ENCODE measurements around the gene DDX56.
A peak's percentile ranks its signal among the peaks of the same experiment; 100 is the strongest.
"Not testable (repeated sequence)": the region's sequence is repeated elsewhere in the genome, so short reads cannot be mapped to it uniquely, and the experiment has no call there.

The DDX56 gene

DNA sequence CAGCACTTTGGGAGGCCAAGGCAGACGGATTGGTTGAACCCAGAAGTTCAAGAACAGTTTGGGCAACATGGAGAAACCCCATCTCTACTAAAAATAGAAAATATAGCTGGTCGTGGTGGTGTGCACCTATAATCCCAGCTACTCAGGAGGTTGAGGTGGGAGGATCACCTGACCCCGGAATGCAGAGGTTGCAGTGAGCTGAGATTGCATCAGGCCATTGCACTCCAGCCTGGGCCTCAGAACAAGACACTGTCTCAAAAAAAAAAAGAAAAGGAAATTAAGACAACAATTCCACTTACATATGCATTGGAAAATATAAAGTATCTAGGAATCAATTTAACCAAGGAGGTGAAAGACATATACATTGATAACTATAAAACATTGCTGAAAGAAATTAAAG lies 25.5 kb upstream of the DDX56 start:
- DNase-seq: no peak

- not testable (repeated sequence) for DNase-seq
Measured at GRCh38 chr7:44597181-44597580, 23.5 kb upstream of the DDX56 start.

DNA sequence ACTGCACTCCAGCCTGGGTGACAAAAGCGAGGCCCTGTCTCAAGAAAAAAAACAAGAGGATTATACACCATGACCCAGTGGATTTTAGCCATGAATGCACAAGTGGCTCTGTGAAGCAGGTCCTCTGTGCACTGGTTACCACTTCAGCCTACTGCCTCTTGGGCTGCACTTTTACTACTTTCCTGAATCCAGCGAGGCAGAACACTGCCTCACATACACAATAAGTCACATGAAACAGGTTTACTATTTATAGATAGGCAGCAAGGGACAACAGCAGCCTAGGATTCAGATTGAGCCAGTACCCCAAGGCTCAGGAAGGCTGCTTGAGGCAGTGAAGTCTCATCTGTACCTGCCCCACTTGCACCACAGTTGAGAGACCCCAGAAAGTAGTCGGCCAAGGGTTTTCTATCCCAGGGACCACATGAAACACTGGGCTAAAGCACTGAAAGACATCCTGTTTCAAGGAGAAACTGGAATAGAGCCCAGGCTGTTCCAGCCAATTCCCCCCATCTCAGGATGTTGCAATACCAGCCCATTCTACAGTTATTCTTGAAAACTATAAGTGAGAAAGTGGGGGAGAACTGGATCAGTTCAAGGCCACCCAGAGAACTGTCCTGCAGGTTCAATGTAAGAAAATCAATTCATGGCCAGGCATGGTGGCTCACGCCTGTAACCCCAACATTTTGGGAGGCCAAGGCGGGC lies 22.4 kb upstream of the DDX56 start:
- peak; percentile 46 for DNase-seq

GRCh38 chr7:44590910-44591309 lies 17.2 kb upstream of the DDX56 start:
- DNase-seq: no peak

GRCh38 chr7:44587843-44588711 lies 14.4 kb upstream of the DDX56 start:
- DNase-seq: peak; percentile 50

DNA sequence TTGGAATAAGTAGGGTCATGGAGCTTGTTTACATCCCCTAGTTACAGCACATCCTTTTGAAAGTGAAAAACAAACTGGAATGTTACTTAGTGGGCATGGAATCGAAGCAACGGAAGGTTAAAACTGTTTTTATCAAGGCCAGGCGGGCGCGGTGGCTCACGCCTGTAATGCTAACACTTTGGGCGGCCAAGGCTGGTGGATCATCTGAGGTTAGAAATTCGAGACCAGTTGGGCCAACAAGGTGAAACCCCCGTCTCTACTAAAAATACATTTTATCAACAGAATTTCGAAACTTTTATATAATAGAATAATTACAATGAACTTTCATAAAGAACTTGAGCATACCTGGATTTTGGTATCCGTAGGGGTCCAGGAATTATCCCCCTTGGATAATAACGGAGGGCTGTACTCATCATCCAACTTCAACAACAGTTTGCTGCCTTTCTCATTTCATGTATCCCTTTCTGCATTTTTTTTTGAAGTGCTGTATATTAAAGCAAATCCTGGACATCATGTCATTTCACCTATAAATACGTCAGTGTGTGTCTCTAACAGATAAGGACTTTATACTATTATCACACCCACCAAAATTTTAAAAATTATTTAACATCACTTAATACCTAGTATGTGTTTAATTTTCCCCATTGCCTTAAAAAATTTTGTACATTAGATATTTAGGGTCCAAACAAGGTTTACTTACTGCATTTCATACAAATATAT lies 9.6 kb upstream of the DDX56 start:
- no peak for DNase-seq

GRCh38 chr7:44581879-44582603 lies 8.3 kb upstream of the DDX56 start, which contains the start of gene TMED4:
Gene TMED4, minus strand, starts transcription at chr7:44582231. Its CDS starts 25 bp downstream, at chr7:44582206.
- DNase-seq: peak; percentile 95

- no peak for DNase-seq
Measured at GRCh38 chr7:44580945-44581878, 7.5 kb upstream of the DDX56 start.

- DNase-seq: no peak
Measured at GRCh38 chr7:44576228-44576627, 2.5 kb upstream of the DDX56 start.

- no peak for DNase-seq
Measured at GRCh38 chr7:44575054-44575453, 1.3 kb upstream of the DDX56 start.

DNA sequence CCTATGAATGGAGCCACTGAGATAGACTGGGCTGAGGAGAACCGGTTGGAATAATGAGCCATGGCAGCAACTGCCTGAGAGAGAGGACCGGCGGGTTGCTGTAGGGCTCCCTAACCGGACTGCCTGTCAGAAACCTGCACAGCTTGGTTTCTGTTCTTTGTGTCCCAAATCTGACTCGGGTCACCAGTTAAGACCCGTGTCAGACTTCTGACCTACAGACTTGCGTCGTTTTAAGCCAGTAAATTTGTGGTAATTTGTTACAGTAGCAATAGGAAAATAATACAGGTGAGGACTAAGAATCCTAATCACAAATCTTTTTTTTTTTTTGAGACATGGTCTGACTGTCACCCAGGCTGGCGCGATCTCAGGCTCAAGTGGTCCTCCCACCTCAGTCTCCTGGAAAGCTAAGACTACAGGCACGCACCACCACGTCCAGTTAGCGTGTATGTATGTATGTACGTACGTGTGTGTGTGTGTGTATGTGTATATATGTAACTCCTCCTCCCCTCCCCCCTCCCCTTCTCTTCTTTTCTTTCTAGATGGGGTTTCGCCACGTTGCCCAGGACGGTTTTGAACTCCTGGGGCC lies 672 bp upstream of the DDX56 start:
- DNase-seq: no peak

DNA sequence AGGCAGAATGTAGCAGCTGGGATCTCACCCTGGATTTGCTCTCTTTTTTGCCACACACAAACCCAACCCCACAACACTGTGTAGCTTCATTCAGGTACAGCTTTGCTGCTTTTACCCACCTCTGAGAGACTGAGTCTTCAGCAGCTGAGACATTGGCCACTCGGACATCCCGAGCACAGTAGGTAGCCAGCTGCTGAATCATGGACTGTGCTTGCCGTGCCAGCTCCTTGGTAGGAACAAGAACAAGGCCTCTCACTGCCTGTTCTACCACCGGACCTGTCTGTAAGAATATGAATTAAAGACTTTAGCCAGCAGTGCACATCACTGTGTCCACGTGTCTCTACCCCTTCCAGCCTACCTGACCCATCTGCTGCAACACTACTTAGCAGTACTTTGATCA lies 937 bp downstream of the DDX56 start:
- DNase-seq: no peak

GRCh38 chr7:44569959-44570358 lies 3.7 kb downstream of the DDX56 start:
- no peak for DNase-seq

DNA sequence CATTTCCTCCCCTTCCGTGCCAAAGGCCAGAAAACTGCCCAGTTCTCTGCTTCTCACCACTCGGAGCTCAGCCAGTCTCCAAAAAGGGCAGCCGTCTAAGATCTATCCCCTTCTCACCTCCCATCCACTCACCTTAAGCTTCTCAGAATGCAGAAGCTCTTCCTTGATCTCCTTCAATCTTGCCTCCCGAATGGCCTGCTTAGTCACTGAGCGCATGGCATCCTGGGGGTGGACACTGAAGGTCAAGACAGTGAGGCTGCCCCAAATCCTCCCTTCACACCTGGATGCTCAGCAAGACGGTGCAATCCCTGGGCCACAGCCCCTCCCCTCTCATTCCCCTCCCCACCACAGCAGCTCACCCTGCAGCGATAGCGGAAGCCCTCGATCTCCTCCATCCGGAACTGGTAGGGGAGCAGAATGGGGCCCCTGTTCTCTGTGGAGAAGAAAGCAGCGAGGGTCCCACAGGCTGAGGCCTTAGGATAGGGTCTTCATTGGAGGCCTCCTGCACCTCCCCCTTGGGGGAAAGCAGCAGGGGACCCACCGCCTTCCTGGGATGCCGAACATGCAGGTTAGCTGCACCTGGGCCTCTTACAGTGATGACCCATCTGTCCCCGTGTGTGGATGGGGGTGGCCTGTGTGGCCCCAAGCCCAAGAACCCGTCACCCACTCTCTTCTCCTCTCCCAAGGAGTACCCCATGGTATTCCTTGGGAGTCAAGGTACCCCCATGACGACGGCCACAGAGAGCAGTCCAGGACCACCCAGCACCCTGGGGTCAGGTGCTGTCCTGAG lies 4.7 kb downstream of the DDX56 start:
- DNase-seq: no peak

GRCh38 chr7:44567884-44568283 lies 5.8 kb downstream of the DDX56 start:
- DNase-seq: no peak

- no peak for DNase-seq
Measured at GRCh38 chr7:44566680-44567079, 7.0 kb downstream of the DDX56 start.

- DNase-seq: no peak
Measured at GRCh38 chr7:44565795-44566559, 7.7 kb downstream of the DDX56 start.

DNA sequence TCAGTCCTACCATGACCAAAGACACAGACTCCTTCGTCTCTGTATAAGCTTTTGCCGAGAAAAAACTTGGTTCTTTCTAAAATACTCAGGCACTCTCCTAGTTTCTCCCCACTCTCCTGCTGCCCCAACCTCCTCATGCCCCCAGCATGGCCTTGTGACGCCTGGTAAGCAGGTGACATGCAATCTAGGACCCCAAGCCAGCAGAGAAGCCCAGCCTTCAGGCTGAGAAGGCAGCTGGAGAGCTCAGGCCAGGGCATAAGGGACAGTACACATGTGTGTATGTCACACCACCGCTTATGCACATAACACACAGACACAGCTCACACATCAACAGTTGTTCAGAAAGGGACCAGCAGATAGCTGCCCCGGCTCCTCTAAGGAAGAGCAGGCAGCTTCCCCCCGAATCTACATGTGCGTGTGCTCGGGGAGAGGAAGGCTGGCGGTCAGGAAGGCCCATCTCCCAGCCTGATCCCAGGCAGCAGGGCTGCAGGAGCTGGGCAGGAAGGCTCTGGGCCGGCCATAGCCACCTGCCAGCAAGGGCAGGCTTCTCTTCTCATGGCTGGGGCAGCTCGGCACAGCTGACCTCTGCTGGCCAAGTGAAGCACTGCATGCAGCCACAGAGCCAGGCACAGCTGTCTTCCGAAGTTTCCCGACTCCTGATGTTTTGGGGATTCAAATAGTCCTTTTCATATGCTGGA lies 8.5 kb downstream of the DDX56 start:
- no peak for DNase-seq
